Measurements from ENCODE around the gene MFAP4. TPM values are rescaled to one million over a fixed set of nuclear protein-coding genes. Genes with fewer than 3 reads are reported as not detected.

The MFAP4 gene
- total and polyA plus RNA-seq, 4 donors, result 2.1 to 13.3 (median 5.7) TPM

- WGBS, result 68% methylated on average over 2 of the region's 2 CpGs
- Histone ChIP-seq H3K27ac (ENCODE audit: low read depth in 1 of 2, low read length in 2 of 2) (peak overlapping the region in 1 of 2 donors; percentile 27), H3K27me3 (ENCODE audit: control insufficient read depth in 4 of 4, insufficient read depth in 4 of 4, low read length in 3 of 4) (no peaks in the 10 kb centered on the region), H3K9me3 (ENCODE audit: control insufficient read depth in 4 of 4, low read length in 3 of 4) (no peaks in the 10 kb centered on the region), H3K4me1 (ENCODE audit: control insufficient read depth in 4 of 4, insufficient read depth in 4 of 4, low read length in 3 of 4) (no peaks in the 10 kb centered on the region), H3K9ac (ENCODE audit: low read depth in 1 of 2, low read length in 2 of 2) (no peak overlapping the region), H3K4me3 (ENCODE audit: low read depth in 1 of 3, low read length in 3 of 3) (no peak overlapping the region), H3K36me3 (ENCODE audit: control insufficient read depth in 4 of 4, insufficient read depth in 3 of 4, low read depth in 1 of 4, low read length in 3 of 4) (no peaks in the 10 kb centered on the region)
- no peak for TF ChIP-seq GABPA (IDR thresholded peaks at IDR 0.05 in 1 of 2, conservative IDR thresholded peaks at IDR 0.05 in 1 of 2)
- TF ChIP-seq SP1 (IDR thresholded peaks at IDR 0.05), result peak; percentile 66
- TF ChIP-seq ZBTB33 (IDR thresholded peaks at IDR 0.05), result no peak
- peak; percentile 47 to 54 for TF ChIP-seq RXRA (IDR thresholded peaks at IDR 0.05)
- TF ChIP-seq YY1 (IDR thresholded peaks at IDR 0.05), result no peak
- TF ChIP-seq FOXA2 (IDR thresholded peaks at IDR 0.05), result no peak
- TF ChIP-seq NR2F2 (IDR thresholded peaks at IDR 0.05), result peak; percentile 98
- TF ChIP-seq FOXA1 (IDR thresholded peaks at IDR 0.05), result no peak
- no peak for TF ChIP-seq TAF1 (conservative IDR thresholded peaks at IDR 0.05)
- TF ChIP-seq MAX (IDR thresholded peaks at IDR 0.05), result no peak
- TF ChIP-seq ATF3 (IDR thresholded peaks at IDR 0.05), result no peak
- DNase-seq (ENCODE audit: low spot score), result no peak
These were observed 11.6 kb upstream of the MFAP4 start for GRCh38 chr17:19398301-19399181.

- H3K27ac ChIP-seq (ENCODE audit: low read depth in 1 of 2, low read length in 2 of 2), result no peak overlapping the region
- no peaks in the 10 kb centered on the region for H3K4me1 ChIP-seq (ENCODE audit: control insufficient read depth in 4 of 4, insufficient read depth in 4 of 4, low read length in 3 of 4)
- no peak overlapping the region for H3K9ac ChIP-seq (ENCODE audit: low read depth in 1 of 2, low read length in 2 of 2)
- 73% methylated on average over 6 of the region's 6 CpGs for WGBS
- no peaks in the 10 kb centered on the region for H3K27me3 ChIP-seq (ENCODE audit: control insufficient read depth in 4 of 4, insufficient read depth in 4 of 4, low read length in 3 of 4)
- H3K36me3 ChIP-seq (ENCODE audit: control insufficient read depth in 4 of 4, insufficient read depth in 3 of 4, low read depth in 1 of 4, low read length in 3 of 4), result no peaks in the 10 kb centered on the region
- no peak for DNase-seq (ENCODE audit: low spot score)
- no peak for TF ChIP-seq GABPA (IDR thresholded peaks at IDR 0.05 in 1 of 2, conservative IDR thresholded peaks at IDR 0.05 in 1 of 2)
- TF ChIP-seq NR2F2 (IDR thresholded peaks at IDR 0.05), result no peak
- no peak for TF ChIP-seq SP1 (IDR thresholded peaks at IDR 0.05)
- TF ChIP-seq JUND (IDR thresholded peaks at IDR 0.05), result no peak
- no peak for TF ChIP-seq HNF4G (IDR thresholded peaks at IDR 0.05)
- TF ChIP-seq REST (IDR thresholded peaks at IDR 0.05), result no peak
- no peak for TF ChIP-seq HNF4A (conservative IDR thresholded peaks at IDR 0.05)
- no peak for TF ChIP-seq CTCF (IDR thresholded peaks at IDR 0.05; ENCODE audit: low read depth, low read length, missing input control)
- TF ChIP-seq RAD21 (IDR thresholded peaks at IDR 0.05), result no peak
- H3K9me3 ChIP-seq (ENCODE audit: control insufficient read depth in 4 of 4, low read length in 3 of 4), result no peaks in the 10 kb centered on the region
- no peak overlapping the region for H3K4me3 ChIP-seq (ENCODE audit: low read depth in 1 of 3, low read length in 3 of 3)
These were observed 10.6 kb upstream of the MFAP4 start for GRCh38 chr17:19397556-19398041.

Measured in liver (tissue), 9 donors.